B cell (primary cell): Measurements from ENCODE around the gene HNRNPH2. TPM values are rescaled to one million over a fixed set of nuclear protein-coding genes. Genes with fewer than 3 reads are reported as not detected.

Experiments used
- ATAC-seq: fragments of 200-7000 bp; cut with Tn5 transposase; one replicate; pipeline ENCODE4 v1.10.0; 2021; ENCODE audit warnings: low read depth, mild to moderate bottlenecking, moderate number of reproducible peaks, moderate library complexity
- CTCF ChIA-PET: fragments of 350-600 bp; sonication (Branson Sonifier 250); formaldehyde crosslinking; loops from one replicate; lab custom pipeline; 2021; ENCODE audit warnings: antibody characterized with exemption, inconsistent platforms; lab: Charles Lee
- POLR2A ChIA-PET: fragments of 350-600 bp; sonication (Branson Sonifier 250); formaldehyde crosslinking; loops from one replicate; lab custom pipeline; 2021; ENCODE audit warnings: antibody characterized with exemption; lab: Charles Lee
- DNase-seq: peaks from one replicate; pipeline ENCODE4 v3.0.0; 2013
- H2AFZ ChIP-seq: 2 replicates; pipeline ENCODE4 v1.6.1; 2012; ENCODE audit warnings: mild to moderate bottlenecking, low read depth, low read length; ENCODE audit not compliant: insufficient read depth, poor library complexity, severe bottlenecking
- H3K27ac ChIP-seq, 2 donors: 1 replicate in 1 of 2; 2 replicates in 1 of 2; pipeline ENCODE4 v1.5.1; 2012 to 2013; ENCODE audit warnings: low read length in 2 of 2, mild to moderate bottlenecking in 2 of 2, moderate library complexity in 1 of 2
- H3K27me3 ChIP-seq, 4 experiments: fragments of 200-600 bp in 1 of 4; sonication (generic) in 1 of 4; replicated peaks in 1 of 4; 1 replicate in 2 of 4; 2 replicates in 2 of 4; pipeline versions ENCODE4 v1.6.1 to v1.7.0; 2013 to 2016; ENCODE audit warnings: low read length in 3 of 4, mild to moderate bottlenecking in 2 of 4, mixed read lengths in 1 of 4, moderate library complexity in 1 of 4; ENCODE audit not compliant: insufficient read depth in 4 of 4, control insufficient read depth in 3 of 4; ENCODE audit errors: control extremely low read depth in 1 of 4
- H3K36me3 ChIP-seq, 2 experiments: replicated peaks in 1 of 2; 1 replicate in 1 of 2; 2 replicates in 1 of 2; pipeline versions ENCODE4 v1.6.1 to v1.7.1; 2013; ENCODE audit warnings: low read length in 1 of 2; ENCODE audit not compliant: insufficient read depth in 2 of 2, control insufficient read depth in 1 of 2; ENCODE audit errors: control extremely low read depth in 1 of 2, extremely low read depth in 1 of 2
- H3K4me1 ChIP-seq, 2 donors: fragments of 200-600 bp in 1 of 2; sonication (generic) in 1 of 2; 1 replicate in 1 of 2; 2 replicates in 1 of 2; pipeline versions ENCODE4 v1.5.1 to v1.6.1; 2013 to 2017; ENCODE audit warnings: low read length in 2 of 2; ENCODE audit not compliant: control insufficient read depth in 2 of 2, insufficient read depth in 2 of 2
- H3K4me2 ChIP-seq: replicated peaks from 2 replicates; pipeline ENCODE3; 2012; ENCODE audit warnings: mild to moderate bottlenecking, low read depth, low read length; ENCODE audit not compliant: poor library complexity, severe bottlenecking
- H3K4me3 ChIP-seq, 5 experiments: fragments of 200-600 bp in 1 of 5; sonication (generic) in 1 of 5; 1 replicate in 3 of 5; 2 replicates in 2 of 5; pipeline versions ENCODE4 v1.5.1 to v1.7.0; 2011 to 2016; ENCODE audit warnings: low read length in 4 of 5, mild to moderate bottlenecking in 4 of 5, low read depth in 2 of 5, control low read depth in 1 of 5, moderate library complexity in 1 of 5; ENCODE audit not compliant: insufficient read depth in 1 of 5; ENCODE audit errors: control extremely low read depth in 1 of 5, extremely low read depth in 1 of 5
- H3K79me2 ChIP-seq: fragments of 200-600 bp; sonication (generic); one replicate; pipeline ENCODE4 v1.6.0; 2016; ENCODE audit warnings: low read length; ENCODE audit not compliant: control insufficient read depth, insufficient read depth
- H3K9ac ChIP-seq: fragments of 200-600 bp; sonication (generic); 2 replicates; pipeline ENCODE4 v1.6.1; 2017; ENCODE audit warnings: mild to moderate bottlenecking, low read length, moderate library complexity
- H3K9me3 ChIP-seq, 3 donors: one replicate each; pipeline versions ENCODE4 v1.6.1 to v1.7.1; 2013; ENCODE audit warnings: low read length in 2 of 3; ENCODE audit not compliant: control insufficient read depth in 2 of 3, insufficient read depth in 1 of 3; ENCODE audit errors: control extremely low read depth in 1 of 3
- H4K20me1 ChIP-seq: 2 replicates; pipeline ENCODE4 v1.6.0; 2012; ENCODE audit warnings: mild to moderate bottlenecking, low read length; ENCODE audit not compliant: insufficient read depth, control insufficient read depth, poor library complexity, severe bottlenecking
- H3K27ac Mint-ChIP-seq: one replicate; pipeline ENCODE4 v1.8.0; 2021; ENCODE audit warnings: mixed read lengths
- H3K27me3 Mint-ChIP-seq: one replicate; pipeline ENCODE4 v1.8.0; 2021; ENCODE audit warnings: mixed read lengths
- H3K4me1 Mint-ChIP-seq: one replicate; pipeline ENCODE4 v1.8.0; 2021; ENCODE audit warnings: mixed read lengths
- H3K4me3 Mint-ChIP-seq: one replicate; pipeline ENCODE4 v1.8.0; 2021; ENCODE audit warnings: mixed read lengths
- H3K9me3 Mint-ChIP-seq: one replicate; pipeline ENCODE4 v1.8.0; 2022; ENCODE audit warnings: mixed read lengths; ENCODE audit not compliant: insufficient read depth
- EZH2 ChIP-seq: IDR thresholded peaks from 2 replicates; pipeline ENCODE4 v1.6.1; 2012; ENCODE audit warnings: borderline replicate concordance, low read depth, mild to moderate bottlenecking, moderate library complexity, low read length; ENCODE audit not compliant: insufficient read depth, poor library complexity, severe bottlenecking
- WGBS: methylation state at CpG from one replicate; pipeline ENCODE4 v1.1.5; 2013; ENCODE audit warnings: missing lambda C conversion rate; ENCODE audit not compliant: insufficient coverage; 5-methylcytosine and 5-hydroxymethylcytosine counted together
- intact Hi-C: fragments of 100-400 bp; cut with micrococcal nuclease; formaldehyde crosslinking; loops from one replicate; pipeline ENCODE4 v1.10.0; 2022
- polyA plus RNA-seq: library from polyadenylated mRNA; depleted of rRNA; stranded (reverse); fragments of >200 nt; gene quantifications from 2 replicates; pipeline ENCODE4 v1.2.3, GENCODE V29; 2012
- total RNA-seq, 2 donors: library from RNA; stranded (reverse); fragments of 120-200 nt in 1 of 2; gene quantifications; 1 replicate in 1 of 2; 2 replicates in 1 of 2; pipeline versions ENCODE4 v1.2.3 to v1.2.4, GENCODE V29; 2013 to 2022
- TF ChIP-seq, protein P1 (sequence below): fragments of 200-600 bp; IDR thresholded peaks from one replicate; pipeline ENCODE4 v1.8.0; 2022; ENCODE audit warnings: antibody characterized with exemption, mild to moderate bottlenecking

The HNRNPH2 gene
- total and polyA plus RNA-seq, 2 donors (not counting 1 experiment from before 2014, with no cell fraction given): 9.2 to 57.1 TPM

DNA sequence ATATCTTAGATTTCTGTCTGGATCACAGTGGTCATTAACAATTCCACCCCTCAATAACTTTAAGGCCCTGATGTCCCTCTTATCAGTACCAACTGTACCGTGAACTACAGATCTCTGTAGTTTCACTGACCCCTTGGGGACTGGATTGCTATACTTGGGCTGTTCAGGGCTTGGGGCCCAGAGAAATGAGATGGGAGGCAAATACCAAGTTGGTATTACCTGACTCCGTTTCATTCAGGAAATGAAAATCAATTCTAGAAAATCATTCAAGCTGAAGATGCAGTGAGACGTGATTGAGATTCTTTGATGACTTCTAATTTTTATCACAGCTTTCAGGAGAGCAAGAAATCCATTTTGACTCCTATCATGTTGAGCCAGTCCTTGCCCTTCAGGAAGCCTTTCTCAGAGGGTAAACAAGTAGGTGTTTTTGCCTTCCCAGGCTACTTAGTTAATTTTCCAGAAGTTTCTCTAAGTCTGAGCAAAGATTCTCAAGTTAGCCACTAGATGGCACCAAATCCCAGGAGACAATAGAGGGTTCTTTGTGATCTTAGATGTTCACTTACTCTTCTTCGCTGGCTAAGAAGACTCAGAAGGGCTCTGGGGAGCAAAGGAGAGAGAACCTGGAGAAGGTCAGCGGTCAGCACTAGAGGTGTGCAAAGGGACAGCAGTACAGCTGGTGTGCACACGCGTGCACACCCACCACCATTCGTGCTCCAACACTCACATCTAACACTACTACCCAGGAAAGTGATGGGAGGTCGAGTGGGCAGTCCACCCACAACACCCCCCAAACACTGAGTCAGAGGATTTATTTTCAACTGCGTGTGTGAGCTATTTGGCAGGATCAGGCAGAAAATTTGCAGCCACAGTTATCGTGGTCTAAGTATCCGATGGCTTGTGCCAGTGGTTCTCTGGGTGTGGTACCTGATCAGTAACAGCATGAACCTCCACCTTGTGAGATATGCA, 7.4 kb downstream of the HNRNPH2 start:
- peak overlapping the region; percentile 59 to 71 for H3K27ac ChIP-seq
- no peaks in the 10 kb centered on the region for H4K20me1 ChIP-seq
- H3K9me3 ChIP-seq: no peaks in the 10 kb centered on the region
- no peak overlapping the region for H3K9ac ChIP-seq
- H3K27me3 ChIP-seq: no peaks in the 10 kb centered on the region
- WGBS: no CpG with 5 or more reads among the region's 12 CpGs
- H2AFZ ChIP-seq: peak overlapping the region; percentile 36
- H3K4me1 ChIP-seq: peaks cover 33 to 38% of the 10 kb centered on the region in 2 donors
- peaks cover 27% of the 10 kb centered on the region for H3K79me2 ChIP-seq
- H3K9me3 Mint-ChIP-seq: no peaks in the 10 kb centered on the region
- intact Hi-C loops: loop anchor here (1.0 to 10.0 kb wide), 6 partner anchors 128 to 669 kb away; no protein-coding TSS in a partner anchor
- CTCF ChIA-PET: interaction anchor here (0.6 to 2.9 kb wide), 14 partner anchors 11 to 668 kb away, joined by 3 to 17 read pairs (median 3); partner anchors contain the start of genes BTK and ZMAT1
- peaks cover 55% of the 10 kb centered on the region for H3K4me1 Mint-ChIP-seq
- peak; percentile 58 for ATAC-seq
- peaks cover 2 to 16% of the 10 kb centered on the region in 2 experiments for H3K36me3 ChIP-seq
- no peak for TF ChIP-seq EZH2
- TF ChIP-seq, protein P1, sequence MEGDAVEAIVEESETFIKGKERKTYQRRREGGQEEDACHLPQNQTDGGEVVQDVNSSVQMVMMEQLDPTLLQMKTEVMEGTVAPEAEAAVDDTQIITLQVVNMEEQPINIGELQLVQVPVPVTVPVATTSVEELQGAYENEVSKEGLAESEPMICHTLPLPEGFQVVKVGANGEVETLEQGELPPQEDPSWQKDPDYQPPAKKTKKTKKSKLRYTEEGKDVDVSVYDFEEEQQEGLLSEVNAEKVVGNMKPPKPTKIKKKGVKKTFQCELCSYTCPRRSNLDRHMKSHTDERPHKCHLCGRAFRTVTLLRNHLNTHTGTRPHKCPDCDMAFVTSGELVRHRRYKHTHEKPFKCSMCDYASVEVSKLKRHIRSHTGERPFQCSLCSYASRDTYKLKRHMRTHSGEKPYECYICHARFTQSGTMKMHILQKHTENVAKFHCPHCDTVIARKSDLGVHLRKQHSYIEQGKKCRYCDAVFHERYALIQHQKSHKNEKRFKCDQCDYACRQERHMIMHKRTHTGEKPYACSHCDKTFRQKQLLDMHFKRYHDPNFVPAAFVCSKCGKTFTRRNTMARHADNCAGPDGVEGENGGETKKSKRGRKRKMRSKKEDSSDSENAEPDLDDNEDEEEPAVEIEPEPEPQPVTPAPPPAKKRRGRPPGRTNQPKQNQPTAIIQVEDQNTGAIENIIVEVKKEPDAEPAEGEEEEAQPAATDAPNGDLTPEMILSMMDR: peak; percentile 72
- H3K4me3 Mint-ChIP-seq: peak overlapping the region; percentile 59
- H3K4me2 ChIP-seq: peak overlapping the region; percentile 31
- no peak overlapping the region for H3K4me3 ChIP-seq
- DNase-seq: peak; percentile 78
- POLR2A ChIA-PET: no interaction called here
- peak overlapping the region; percentile 84 for H3K27ac Mint-ChIP-seq
- no peaks in the 10 kb centered on the region for H3K27me3 Mint-ChIP-seq
